ENCODE data around the gene DOK5. TPM values are rescaled to one million over a fixed set of nuclear protein-coding genes. Genes with fewer than 3 reads are reported as not detected.

DOK5 gene
- total and polyA plus RNA-seq, 2 experiments from 2014 or later, result 5.0 to 6.9 TPM

GRCh38 chr20:54464003-54464402 lies 11.4 kb upstream of the DOK5 start (continued):
- TF ChIP-seq, protein P1, sequence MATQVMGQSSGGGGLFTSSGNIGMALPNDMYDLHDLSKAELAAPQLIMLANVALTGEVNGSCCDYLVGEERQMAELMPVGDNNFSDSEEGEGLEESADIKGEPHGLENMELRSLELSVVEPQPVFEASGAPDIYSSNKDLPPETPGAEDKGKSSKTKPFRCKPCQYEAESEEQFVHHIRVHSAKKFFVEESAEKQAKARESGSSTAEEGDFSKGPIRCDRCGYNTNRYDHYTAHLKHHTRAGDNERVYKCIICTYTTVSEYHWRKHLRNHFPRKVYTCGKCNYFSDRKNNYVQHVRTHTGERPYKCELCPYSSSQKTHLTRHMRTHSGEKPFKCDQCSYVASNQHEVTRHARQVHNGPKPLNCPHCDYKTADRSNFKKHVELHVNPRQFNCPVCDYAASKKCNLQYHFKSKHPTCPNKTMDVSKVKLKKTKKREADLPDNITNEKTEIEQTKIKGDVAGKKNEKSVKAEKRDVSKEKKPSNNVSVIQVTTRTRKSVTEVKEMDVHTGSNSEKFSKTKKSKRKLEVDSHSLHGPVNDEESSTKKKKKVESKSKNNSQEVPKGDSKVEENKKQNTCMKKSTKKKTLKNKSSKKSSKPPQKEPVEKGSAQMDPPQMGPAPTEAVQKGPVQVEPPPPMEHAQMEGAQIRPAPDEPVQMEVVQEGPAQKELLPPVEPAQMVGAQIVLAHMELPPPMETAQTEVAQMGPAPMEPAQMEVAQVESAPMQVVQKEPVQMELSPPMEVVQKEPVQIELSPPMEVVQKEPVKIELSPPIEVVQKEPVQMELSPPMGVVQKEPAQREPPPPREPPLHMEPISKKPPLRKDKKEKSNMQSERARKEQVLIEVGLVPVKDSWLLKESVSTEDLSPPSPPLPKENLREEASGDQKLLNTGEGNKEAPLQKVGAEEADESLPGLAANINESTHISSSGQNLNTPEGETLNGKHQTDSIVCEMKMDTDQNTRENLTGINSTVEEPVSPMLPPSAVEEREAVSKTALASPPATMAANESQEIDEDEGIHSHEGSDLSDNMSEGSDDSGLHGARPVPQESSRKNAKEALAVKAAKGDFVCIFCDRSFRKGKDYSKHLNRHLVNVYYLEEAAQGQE (IDR thresholded peaks at IDR 0.05; ENCODE audit: unreplicated experiment), result no peak
- TF ChIP-seq STAT1 (IDR thresholded peaks at IDR 0.05; ENCODE audit: unreplicated experiment), result no peak
- TF ChIP-seq NANOG (IDR thresholded peaks at IDR 0.05; ENCODE audit: borderline replicate concordance), result no peak
- TF ChIP-seq EZH2phosphoT487 (IDR thresholded peaks at IDR 0.05; ENCODE audit: unreplicated experiment), result no peak
- no peak for TF ChIP-seq CREB1 (CRISPR knock-in tag; IDR thresholded peaks at IDR 0.05; ENCODE audit: low read depth)
- TF ChIP-seq CTCF (conservative IDR thresholded peaks at IDR 0.05; ENCODE audit: low read depth in 2 of 2), result no peak
- no peak for TF ChIP-seq JUNB (IDR thresholded peaks at IDR 0.05; ENCODE audit: unreplicated experiment)

- ATAC-seq, result no peak
- no peak overlapping the region for H3K4me3 ChIP-seq
- H3K4me1 ChIP-seq (ENCODE audit: insufficient read depth), result no peaks in the 10 kb centered on the region
Observed at GRCh38 chr20:54466127-54466526, 9.3 kb upstream of the DOK5 start.

GRCh38 chr20:54467622-54468021 lies 7.8 kb upstream of the DOK5 start:
- Histone ChIP-seq H3K9me2 (ENCODE audit: insufficient read depth) (no peaks in the 10 kb centered on the region), H4K20me1 (replicated peaks; ENCODE audit: insufficient read depth) (no peaks in the 10 kb centered on the region), H3K36me3 (ENCODE audit: insufficient read depth) (no peaks in the 10 kb centered on the region), H3K79me2 (replicated peaks; ENCODE audit: insufficient read depth) (no peaks in the 10 kb centered on the region), H3K4me2 (no peak overlapping the region), H3K27ac (ENCODE audit: low read depth) (no peak overlapping the region), H2AFZ (peak overlapping the region; percentile 83), H3F3A (replicated peaks; ENCODE audit: low read depth) (no peaks in the 10 kb centered on the region), H3K4me3 (no peak overlapping the region), H3K4me1 (ENCODE audit: insufficient read depth) (no peaks in the 10 kb centered on the region), H3K27me3 (ENCODE audit: insufficient read depth) (no peaks in the 10 kb centered on the region)
- Mint-ChIP-seq H3K36me3 (ENCODE audit: low read depth) (no peaks in the 10 kb centered on the region), H3K9me3 (no peaks in the 10 kb centered on the region), H3K27me3 (ENCODE audit: insufficient read depth, low read depth, poor library complexity) (peaks cover 4% of the 10 kb centered on the region), H3K27ac (no peak overlapping the region), H3K4me1 (peaks cover 5% of the 10 kb centered on the region; the same call in 2 of the 3 replicates), H3K4me3 (no peak overlapping the region)
- ATAC-seq, result no peak
- DNase-seq (ENCODE audit: low spot score), result no peak
- TF ChIP-seq, protein P2, sequence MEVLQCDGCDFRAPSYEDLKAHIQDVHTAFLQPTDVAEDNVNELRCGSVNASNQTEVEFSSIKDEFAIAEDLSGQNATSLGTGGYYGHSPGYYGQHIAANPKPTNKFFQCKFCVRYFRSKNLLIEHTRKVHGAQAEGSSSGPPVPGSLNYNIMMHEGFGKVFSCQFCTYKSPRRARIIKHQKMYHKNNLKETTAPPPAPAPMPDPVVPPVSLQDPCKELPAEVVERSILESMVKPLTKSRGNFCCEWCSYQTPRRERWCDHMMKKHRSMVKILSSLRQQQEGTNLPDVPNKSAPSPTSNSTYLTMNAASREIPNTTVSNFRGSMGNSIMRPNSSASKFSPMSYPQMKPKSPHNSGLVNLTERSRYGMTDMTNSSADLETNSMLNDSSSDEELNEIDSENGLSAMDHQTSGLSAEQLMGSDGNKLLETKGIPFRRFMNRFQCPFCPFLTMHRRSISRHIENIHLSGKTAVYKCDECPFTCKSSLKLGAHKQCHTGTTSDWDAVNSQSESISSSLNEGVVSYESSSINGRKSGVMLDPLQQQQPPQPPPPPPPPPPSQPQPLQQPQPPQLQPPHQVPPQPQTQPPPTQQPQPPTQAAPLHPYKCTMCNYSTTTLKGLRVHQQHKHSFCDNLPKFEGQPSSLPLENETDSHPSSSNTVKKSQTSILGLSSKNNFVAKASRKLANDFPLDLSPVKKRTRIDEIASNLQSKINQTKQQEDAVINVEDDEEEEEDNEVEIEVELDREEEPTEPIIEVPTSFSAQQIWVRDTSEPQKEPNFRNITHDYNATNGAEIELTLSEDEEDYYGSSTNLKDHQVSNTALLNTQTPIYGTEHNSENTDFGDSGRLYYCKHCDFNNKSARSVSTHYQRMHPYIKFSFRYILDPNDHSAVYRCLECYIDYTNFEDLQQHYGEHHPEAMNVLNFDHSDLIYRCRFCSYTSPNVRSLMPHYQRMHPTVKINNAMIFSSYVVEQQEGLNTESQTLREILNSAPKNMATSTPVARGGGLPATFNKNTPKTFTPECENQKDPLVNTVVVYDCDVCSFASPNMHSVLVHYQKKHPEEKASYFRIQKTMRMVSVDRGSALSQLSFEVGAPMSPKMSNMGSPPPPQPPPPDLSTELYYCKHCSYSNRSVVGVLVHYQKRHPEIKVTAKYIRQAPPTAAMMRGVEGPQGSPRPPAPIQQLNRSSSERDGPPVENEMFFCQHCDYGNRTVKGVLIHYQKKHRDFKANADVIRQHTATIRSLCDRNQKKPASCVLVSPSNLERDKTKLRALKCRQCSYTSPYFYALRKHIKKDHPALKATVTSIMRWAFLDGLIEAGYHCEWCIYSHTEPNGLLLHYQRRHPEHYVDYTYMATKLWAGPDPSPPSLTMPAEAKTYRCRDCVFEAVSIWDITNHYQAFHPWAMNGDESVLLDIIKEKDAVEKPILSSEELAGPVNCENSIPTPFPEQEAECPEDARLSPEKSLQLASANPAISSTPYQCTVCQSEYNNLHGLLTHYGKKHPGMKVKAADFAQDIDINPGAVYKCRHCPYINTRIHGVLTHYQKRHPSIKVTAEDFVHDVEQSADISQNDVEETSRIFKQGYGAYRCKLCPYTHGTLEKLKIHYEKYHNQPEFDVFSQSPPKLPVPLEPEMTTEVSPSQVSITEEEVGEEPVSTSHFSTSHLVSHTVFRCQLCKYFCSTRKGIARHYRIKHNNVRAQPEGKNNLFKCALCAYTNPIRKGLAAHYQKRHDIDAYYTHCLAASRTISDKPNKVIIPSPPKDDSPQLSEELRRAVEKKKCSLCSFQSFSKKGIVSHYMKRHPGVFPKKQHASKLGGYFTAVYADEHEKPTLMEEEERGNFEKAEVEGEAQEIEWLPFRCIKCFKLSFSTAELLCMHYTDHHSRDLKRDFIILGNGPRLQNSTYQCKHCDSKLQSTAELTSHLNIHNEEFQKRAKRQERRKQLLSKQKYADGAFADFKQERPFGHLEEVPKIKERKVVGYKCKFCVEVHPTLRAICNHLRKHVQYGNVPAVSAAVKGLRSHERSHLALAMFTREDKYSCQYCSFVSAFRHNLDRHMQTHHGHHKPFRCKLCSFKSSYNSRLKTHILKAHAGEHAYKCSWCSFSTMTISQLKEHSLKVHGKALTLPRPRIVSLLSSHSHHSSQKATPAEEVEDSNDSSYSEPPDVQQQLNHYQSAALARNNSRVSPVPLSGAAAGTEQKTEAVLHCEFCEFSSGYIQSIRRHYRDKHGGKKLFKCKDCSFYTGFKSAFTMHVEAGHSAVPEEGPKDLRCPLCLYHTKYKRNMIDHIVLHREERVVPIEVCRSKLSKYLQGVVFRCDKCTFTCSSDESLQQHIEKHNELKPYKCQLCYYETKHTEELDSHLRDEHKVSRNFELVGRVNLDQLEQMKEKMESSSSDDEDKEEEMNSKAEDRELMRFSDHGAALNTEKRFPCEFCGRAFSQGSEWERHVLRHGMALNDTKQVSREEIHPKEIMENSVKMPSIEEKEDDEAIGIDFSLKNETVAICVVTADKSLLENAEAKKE (CRISPR knock-in tag; IDR thresholded peaks at IDR 0.05), result no peak

More at GRCh38 chr20:54466127-54466526, 9.3 kb upstream of the DOK5 start:
- Mint-ChIP-seq H3K27me3 (ENCODE audit: insufficient read depth, low read depth, poor library complexity) (peaks cover 2% of the 10 kb centered on the region), H3K9me3 (no peaks in the 10 kb centered on the region), H3K4me3 (no peak overlapping the region), H3K36me3 (ENCODE audit: low read depth) (no peaks in the 10 kb centered on the region), H3K27ac (no peak overlapping the region), H3K4me1 (peaks cover 5% of the 10 kb centered on the region; the same call in 2 of the 3 replicates)
- Histone ChIP-seq H3K36me3 (ENCODE audit: insufficient read depth) (no peaks in the 10 kb centered on the region), H3K27me3 (ENCODE audit: insufficient read depth) (no peaks in the 10 kb centered on the region), H3F3A (replicated peaks; ENCODE audit: low read depth) (no peaks in the 10 kb centered on the region), H3K79me2 (replicated peaks; ENCODE audit: insufficient read depth) (no peaks in the 10 kb centered on the region), H2AFZ (peak overlapping the region; percentile 64; the same call in 1 of the 2 replicates), H3K4me2 (no peak overlapping the region), H4K20me1 (replicated peaks; ENCODE audit: insufficient read depth) (no peaks in the 10 kb centered on the region), H3K9me2 (ENCODE audit: insufficient read depth) (no peaks in the 10 kb centered on the region), H3K27ac (ENCODE audit: low read depth) (no peak overlapping the region)
- no peak for DNase-seq (ENCODE audit: low spot score)
- no peak for TF ChIP-seq NANOG (IDR thresholded peaks at IDR 0.05; ENCODE audit: borderline replicate concordance)
- no peak for TF ChIP-seq POLR2AphosphoS5 (IDR thresholded peaks at IDR 0.05; ENCODE audit: low read depth)

Measured in GM23338 (cell line).